ENCODE measurements around the gene AAK1. TPM values are rescaled to one million over a fixed set of nuclear protein-coding genes. Genes with fewer than 3 reads are reported as not detected.

AAK1 gene
- total RNA-seq, 1 experiment from 2014 or later, result 6.8 TPM

DNA sequence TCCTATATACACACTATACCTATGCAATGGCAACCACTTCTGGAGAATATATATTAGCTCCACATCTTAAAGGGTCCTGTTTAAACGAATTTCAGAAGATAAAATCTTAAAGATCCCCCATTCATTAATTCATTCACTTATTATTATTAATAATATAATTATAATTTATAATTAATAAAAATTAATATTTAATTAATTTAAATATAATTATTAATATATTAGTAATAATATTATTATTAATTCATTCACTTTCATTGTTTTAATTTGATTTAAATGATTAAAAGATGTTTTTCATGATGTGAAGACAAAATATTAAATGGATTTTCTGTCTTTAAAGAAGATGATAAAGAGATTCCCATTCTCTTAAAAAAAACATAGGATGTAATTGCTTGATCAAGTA lies 227.4 kb downstream of the AAK1 start:
- H3K36me3 ChIP-seq (ENCODE audit: insufficient read depth, low read length), result peaks cover 34% of the 10 kb centered on the region
- H3K27me3 ChIP-seq (ENCODE audit: low read length), result no peaks in the 10 kb centered on the region
- H3K9ac ChIP-seq (ENCODE audit: low read length), result no peak overlapping the region
- no peaks in the 10 kb centered on the region for H3K4me1 ChIP-seq (ENCODE audit: low read length)
- peaks cover 6% of the 10 kb centered on the region; the same call in 1 of the 2 replicates for H3K79me2 ChIP-seq (ENCODE audit: low read length)
- H3K9me2 ChIP-seq (replicated peaks; ENCODE audit: insufficient read depth, low read length), result no peaks in the 10 kb centered on the region
- no peak for DNase-seq
- H4K20me1 ChIP-seq (ENCODE audit: insufficient read depth, low read depth, low read length), result no peaks in the 10 kb centered on the region
- no peaks in the 10 kb centered on the region for H3K9me3 ChIP-seq (ENCODE audit: low read length)
- H2AFZ ChIP-seq (ENCODE audit: low read length), result no peak overlapping the region
- H3K4me2 ChIP-seq (ENCODE audit: low read depth, low read length, poor library complexity, severe bottlenecking), result no peak overlapping the region
- H3K27ac ChIP-seq (ENCODE audit: low read length), result no peak overlapping the region
- no peak overlapping the region for H3K4me3 ChIP-seq (ENCODE audit: low read length)

Small RNA genes lying within 50 kb of the gene (small RNA-seq; reads per million reads assigned to genes)
- not detected for gene RN7SL604P
- gene SNORA36C, result not detected

Other genes starting within 250 kb of the AAK1 start
- gene NFU1, start 206.3 kb downstream of the AAK1 start, total RNA-seq (2014; rRNA removed; shearing (Covaris generic); ENCODE audit: low replicate concordance), result 42.8 and 51.3 TPM in 2 replicates
- 1.1 and 2.4 TPM in 2 replicates for gene ANXA4, start 98.4 kb upstream of the AAK1 start, total RNA-seq (2014; rRNA removed; shearing (Covaris generic); ENCODE audit: low replicate concordance)
- 34.4 and 75.3 TPM in 2 replicates for gene GMCL1, start 185.9 kb upstream of the AAK1 start, total RNA-seq (2014; rRNA removed; shearing (Covaris generic); ENCODE audit: low replicate concordance)

All from Karpas-422 (cell line).